PFSK-1 (cell line): ENCODE data around the gene SLC38A10.

Experiments used
- FOXP2 ChIP-seq: optimal IDR thresholded peaks from 2 replicates; pipeline ENCODE3; 2011; ENCODE audit warnings: borderline replicate concordance, control low read depth, inconsistent platforms; ENCODE audit not compliant: insufficient read depth; ENCODE audit errors: extremely low read length, extremely low read depth
- POLR2AphosphoS5 ChIP-seq: IDR thresholded peaks from 2 replicates; pipeline ENCODE4 v1.6.1; 2012; ENCODE audit warnings: low read depth, mild to moderate bottlenecking, control low read depth, low read length, moderate library complexity
- SIN3A ChIP-seq: IDR thresholded peaks from 2 replicates; pipeline ENCODE4 v1.6.1; 2012; ENCODE audit warnings: mild to moderate bottlenecking, low read length, moderate library complexity, borderline replicate concordance; ENCODE audit not compliant: insufficient read depth
- TAF1 ChIP-seq: IDR thresholded peaks from 2 replicates; pipeline ENCODE4 v1.6.1; 2012; ENCODE audit warnings: low read length, control low read depth, borderline replicate concordance; ENCODE audit not compliant: insufficient read depth
- TF ChIP-seq, protein P1 (sequence below), 2 experiments: IDR thresholded peaks; 2 replicates each; pipeline versions ENCODE4 v1.6.1 to v1.8.0; 2011 to 2012; ENCODE audit warnings: low read depth in 2 of 2, low read length in 2 of 2, control low read depth in 1 of 2, inconsistent platforms in 1 of 2, mild to moderate bottlenecking in 1 of 2, moderate library complexity in 1 of 2; ENCODE audit not compliant: insufficient read depth in 1 of 2

Gene SLC38A10

DNA sequence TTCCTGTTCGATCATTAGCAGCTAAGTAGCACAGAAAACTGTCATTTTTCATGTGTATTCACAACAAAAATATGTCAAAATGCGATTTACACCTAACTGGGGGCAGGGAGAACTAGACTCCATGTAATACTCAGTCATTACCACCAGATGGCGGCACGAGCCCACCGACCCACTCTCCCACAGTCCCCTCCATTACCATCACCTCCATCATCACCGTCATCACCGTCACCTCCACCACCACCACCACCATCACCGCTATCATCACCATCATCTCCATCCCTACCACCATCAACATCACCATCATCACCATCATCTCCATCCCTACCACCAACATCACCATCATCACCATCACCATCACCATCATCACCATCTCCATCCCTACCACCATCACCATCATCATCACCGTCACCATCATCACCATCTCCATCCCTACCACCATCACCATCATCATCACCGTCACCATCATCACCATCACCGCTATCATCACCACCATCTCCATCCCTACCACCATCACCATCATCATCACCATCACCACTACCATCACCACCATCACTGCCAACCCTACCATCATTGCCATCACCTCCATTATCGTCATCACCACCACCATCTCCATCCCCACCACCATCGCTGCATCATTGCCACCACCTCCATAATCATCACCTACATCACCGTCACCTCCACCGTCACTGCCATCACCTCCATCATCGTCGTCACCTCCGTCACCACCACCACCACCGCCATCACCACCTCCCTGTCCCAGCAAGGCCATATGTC, 41.6 kb downstream of the SLC38A10 start:
- TF ChIP-seq, protein P1, sequence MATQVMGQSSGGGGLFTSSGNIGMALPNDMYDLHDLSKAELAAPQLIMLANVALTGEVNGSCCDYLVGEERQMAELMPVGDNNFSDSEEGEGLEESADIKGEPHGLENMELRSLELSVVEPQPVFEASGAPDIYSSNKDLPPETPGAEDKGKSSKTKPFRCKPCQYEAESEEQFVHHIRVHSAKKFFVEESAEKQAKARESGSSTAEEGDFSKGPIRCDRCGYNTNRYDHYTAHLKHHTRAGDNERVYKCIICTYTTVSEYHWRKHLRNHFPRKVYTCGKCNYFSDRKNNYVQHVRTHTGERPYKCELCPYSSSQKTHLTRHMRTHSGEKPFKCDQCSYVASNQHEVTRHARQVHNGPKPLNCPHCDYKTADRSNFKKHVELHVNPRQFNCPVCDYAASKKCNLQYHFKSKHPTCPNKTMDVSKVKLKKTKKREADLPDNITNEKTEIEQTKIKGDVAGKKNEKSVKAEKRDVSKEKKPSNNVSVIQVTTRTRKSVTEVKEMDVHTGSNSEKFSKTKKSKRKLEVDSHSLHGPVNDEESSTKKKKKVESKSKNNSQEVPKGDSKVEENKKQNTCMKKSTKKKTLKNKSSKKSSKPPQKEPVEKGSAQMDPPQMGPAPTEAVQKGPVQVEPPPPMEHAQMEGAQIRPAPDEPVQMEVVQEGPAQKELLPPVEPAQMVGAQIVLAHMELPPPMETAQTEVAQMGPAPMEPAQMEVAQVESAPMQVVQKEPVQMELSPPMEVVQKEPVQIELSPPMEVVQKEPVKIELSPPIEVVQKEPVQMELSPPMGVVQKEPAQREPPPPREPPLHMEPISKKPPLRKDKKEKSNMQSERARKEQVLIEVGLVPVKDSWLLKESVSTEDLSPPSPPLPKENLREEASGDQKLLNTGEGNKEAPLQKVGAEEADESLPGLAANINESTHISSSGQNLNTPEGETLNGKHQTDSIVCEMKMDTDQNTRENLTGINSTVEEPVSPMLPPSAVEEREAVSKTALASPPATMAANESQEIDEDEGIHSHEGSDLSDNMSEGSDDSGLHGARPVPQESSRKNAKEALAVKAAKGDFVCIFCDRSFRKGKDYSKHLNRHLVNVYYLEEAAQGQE (IDR thresholded peaks at IDR 0.05; ENCODE audit: insufficient read depth in 1 of 2, low read depth in 2 of 2, low read length in 2 of 2) = no peak
- TF ChIP-seq FOXP2 (no peak), TAF1 (no peak), POLR2AphosphoS5 (no peak), SIN3A (no peak)

DNA sequence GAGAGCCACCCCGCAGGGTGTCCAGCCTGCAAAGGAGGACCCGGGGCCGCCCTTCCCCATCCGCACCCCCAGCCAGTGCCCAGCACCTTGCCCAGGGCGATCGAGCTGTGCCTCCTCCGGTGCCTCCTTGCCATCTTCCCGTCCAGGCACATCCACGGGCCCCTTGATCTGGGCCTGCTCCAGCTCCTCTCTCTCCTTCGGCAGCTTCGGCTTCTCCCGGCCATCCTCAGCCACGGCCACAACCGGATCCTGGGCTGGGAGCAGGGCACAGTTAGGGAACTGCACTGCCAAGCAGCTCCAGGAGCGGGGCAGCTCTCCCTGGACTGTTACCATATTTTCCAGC, 42.1 kb downstream of the SLC38A10 start:
- TF ChIP-seq SIN3A = no peak
- TF ChIP-seq, protein P1 (IDR thresholded peaks at IDR 0.05; ENCODE audit: insufficient read depth in 1 of 2, low read depth in 2 of 2, low read length in 2 of 2) = no peak
- no peak for TF ChIP-seq POLR2AphosphoS5
- TF ChIP-seq FOXP2 = no peak
- no peak for TF ChIP-seq TAF1

DNA sequence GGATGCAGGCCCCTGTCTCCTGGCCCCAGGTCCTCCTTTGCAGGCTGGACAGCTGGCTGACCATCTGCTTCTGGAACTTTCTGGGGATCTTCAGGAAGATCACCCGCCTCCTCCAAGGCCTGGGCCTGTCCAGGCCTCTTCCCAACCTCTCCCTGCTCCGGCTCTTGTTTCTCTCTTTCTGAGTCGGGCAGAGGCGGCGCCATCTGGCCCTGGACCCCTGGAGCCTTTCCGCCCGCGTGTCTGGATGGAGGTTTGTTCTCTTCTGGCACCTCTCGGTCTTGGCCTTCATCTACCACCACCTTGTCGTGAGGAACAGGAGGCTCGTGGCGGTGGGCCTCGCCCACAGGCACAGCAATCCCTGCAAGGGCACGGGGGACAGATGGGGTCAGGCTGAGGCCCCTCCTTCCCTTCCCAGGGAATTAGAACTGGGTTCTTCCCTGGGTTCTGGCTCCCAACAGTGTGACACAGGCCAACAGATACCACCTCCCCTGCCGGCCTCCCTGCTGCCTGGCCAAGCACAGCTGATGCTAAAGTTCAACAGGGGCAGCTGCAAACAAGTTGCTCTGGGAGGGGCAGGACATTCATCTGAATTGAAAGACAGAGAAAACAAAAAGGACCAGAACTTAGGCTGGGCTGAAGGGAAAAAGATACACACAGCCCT, 42.7 kb downstream of the SLC38A10 start:
- TF ChIP-seq SIN3A = no peak
- no peak for TF ChIP-seq TAF1
- no peak for TF ChIP-seq POLR2AphosphoS5
- no peak for TF ChIP-seq FOXP2
- TF ChIP-seq, protein P1 (IDR thresholded peaks at IDR 0.05; ENCODE audit: insufficient read depth in 1 of 2, low read depth in 2 of 2, low read length in 2 of 2) = no peak

DNA sequence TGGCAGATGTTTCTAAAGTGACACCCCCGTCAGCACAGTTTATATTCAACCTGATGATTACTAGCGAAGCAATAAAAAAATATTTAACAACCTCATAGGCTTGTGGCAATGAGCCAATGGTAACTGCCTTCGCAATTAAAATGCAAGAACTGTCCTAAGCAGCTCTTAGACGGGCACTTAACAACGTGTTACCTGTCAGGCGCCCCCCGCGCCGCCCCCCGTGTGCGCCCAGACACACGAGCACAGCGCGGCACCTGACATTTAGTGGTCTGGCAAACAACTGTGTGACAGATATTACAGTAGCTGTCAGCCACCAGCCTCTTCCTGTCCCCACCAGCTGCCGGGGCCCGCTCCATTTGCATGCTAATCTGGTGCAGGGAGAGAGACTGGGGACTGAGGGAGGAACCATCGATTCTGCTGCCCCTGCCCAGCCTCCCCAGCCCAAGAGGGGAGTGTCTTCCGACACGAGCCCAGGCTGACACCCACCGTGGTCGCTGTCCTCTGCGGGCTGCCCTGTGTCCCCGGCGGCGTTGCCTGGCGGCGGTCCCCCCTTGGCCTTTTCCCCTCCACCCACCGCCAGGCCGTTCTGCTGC, 43.3 kb downstream of the SLC38A10 start:
- no peak for TF ChIP-seq TAF1
- TF ChIP-seq SIN3A = no peak
- TF ChIP-seq, protein P1 (IDR thresholded peaks at IDR 0.05; ENCODE audit: insufficient read depth in 1 of 2, low read depth in 2 of 2, low read length in 2 of 2) = no peak
- no peak for TF ChIP-seq FOXP2
- TF ChIP-seq POLR2AphosphoS5 = no peak
